HG02943 (cell line): ENCODE measurements around the gene SMAD1.
"Not testable (repeated sequence)": the region's sequence is repeated elsewhere in the genome, so short reads cannot be mapped to it uniquely, and the experiment has no call there.

Experiments
- ATAC-seq: cut with Tn5 transposase; IDR thresholded peaks from one replicate; pipeline ENCODE4 v1.9.1; 2021; ENCODE audit warnings: mild to moderate bottlenecking, low read depth, moderate library complexity; ENCODE audit not compliant: unreplicated experiment

The SMAD1 gene

DNA sequence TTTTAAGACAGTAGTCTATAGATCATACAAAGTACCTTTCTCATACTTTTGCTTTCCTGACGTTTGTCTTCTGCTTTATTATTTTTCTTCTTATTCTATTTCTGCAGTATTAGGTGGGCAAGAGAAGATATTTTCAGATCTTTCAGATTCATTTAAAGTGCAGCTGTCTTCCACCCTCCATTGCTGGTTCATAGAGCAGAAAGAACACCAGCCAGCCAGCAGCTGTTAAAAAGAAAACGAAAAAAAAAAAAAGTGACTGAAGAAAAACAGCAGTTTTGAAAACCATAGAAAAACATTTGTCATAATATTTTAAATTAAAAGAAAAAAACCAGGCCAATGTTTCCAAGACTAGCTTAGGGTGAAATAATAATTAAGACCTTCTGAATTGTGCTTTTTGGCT is 42.9 kb downstream of the SMAD1 start:
- no peak for ATAC-seq

DNA sequence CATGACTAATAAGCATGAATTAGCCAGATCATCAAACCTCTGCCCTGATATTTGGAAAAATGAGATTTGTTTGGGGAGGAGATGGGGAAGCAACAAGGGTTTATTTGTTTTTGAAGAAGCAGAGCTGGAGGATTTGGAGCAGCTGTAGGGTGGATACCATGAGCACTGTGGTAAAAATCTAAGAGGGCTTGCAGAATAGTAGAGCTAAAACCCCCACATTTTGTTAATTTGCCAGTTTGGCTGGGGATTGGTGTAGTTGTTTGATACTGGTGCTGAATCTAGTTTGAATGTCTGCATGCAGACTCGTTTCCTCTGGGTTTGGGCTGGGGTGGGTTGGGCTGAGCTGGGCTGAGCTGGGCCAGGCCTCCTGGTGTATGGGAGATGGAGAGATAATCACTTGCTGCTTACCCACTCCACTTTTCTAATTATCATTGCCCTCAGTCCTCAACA is 43.7 kb downstream of the SMAD1 start:
- no peak for ATAC-seq

DNA sequence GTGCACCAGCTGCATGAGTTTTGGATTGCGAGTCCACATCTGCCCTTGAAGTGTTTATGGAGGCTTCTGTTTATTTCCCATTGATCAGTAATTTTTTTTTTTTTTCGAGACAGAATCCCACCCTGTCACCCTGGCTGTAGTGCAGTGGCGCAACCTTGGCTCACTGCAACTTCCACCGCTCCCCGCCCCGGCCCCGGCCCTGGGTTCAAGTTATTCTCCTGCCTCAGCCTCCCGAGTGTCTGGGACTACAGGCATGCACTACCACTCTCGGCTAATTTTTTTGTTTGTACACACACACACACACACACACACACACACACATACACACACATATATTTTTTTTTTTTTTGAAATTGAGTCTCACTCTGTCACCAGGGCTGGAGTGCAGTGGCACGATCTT is 46.1 kb downstream of the SMAD1 start:
- ATAC-seq = no peak

DNA sequence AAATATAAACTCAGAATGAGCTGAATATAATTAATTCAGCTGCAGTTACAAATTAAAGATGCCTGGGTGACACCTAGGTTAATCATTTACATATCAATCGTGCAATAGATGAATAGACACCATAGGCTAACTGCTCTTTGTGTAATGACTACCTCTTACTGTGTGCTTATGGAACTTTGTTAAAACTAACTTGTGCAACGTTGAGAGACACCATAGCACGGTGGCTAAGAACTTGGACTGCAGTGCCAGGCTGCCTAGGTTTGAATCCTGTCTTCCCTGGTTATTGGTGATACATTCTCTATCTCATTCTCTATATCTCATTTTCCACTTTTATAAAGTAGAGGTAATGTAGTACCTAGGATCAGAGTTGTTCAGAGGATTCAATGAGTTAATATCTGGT is 46.9 kb downstream of the SMAD1 start:
- no peak for ATAC-seq

DNA sequence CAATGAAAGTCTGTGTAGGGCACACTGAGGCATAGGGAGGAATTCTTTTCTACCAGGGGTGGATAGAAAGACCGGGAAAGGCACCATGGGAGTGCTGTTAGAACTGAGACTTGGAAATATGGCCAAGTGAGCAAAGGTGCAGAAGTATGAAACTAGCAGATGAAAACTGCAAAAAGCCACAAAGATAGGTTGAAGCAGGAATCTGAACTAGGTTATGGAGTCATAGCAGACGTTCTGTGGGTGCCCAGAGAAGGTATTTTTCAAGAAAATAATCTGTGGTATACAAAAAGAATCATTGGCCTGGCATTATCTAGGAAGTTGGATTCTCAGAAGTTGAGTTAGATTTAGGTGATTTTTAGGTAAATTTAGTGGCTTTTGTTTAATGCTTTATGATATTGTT is 48.5 kb downstream of the SMAD1 start:
- ATAC-seq = no peak

DNA sequence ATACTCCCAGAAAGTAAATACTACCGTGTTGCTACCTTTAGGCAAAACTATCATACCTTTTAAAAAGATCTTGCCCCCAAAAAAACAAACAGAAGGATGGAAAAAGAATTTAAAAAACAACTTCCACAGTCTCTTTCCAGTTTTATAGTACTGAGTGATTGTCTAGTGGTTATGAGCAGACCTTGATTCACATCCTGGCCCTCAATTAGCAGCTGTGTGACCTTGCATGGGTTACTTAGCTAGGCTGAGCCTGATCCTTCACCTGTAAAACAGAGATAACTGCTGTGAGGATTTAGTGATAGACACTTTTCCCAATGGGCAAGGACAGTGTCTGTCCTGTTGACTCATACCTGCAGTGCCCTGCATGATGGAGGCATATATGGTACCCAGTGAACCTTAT is 49.0 kb downstream of the SMAD1 start:
- no peak for ATAC-seq

DNA sequence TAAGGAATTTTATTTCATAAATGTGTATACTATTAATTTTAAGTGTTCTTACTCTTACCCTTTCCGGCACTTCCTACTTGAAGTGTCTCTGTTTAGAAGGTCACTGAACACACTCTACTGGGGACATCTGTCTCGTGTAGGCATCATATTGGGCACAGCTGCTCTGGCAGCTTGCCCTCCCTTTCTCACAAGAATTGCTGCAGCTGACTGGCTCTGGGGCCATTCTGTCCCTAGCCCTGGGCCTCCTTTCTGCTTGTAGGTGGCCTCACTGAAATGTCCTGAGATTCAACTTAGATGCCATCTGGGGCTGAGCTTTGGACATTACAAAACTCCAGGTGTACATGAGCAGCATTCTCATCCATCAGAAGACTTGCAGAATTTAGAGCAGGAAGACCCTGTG is 49.6 kb downstream of the SMAD1 start:
- no peak for ATAC-seq

DNA sequence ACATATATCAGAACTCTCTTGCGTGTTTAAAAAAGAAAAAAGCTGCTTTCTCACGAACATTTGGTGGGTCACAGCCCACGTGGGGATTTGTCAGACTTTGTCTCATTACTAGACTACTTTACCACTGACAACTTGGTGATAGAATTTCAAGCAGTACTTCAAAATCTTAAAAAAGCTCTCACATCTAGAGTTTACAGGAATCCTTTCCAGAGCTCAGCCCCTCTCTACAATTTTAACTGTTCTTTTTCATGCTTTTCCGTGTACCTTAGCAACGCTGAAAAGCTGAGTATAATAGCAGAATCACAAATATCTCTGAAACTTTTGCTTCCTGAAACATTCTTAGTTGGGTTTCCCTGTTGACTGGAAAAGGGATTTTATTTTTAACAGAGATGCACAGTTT is 50.2 kb downstream of the SMAD1 start:
- ATAC-seq = no peak

DNA sequence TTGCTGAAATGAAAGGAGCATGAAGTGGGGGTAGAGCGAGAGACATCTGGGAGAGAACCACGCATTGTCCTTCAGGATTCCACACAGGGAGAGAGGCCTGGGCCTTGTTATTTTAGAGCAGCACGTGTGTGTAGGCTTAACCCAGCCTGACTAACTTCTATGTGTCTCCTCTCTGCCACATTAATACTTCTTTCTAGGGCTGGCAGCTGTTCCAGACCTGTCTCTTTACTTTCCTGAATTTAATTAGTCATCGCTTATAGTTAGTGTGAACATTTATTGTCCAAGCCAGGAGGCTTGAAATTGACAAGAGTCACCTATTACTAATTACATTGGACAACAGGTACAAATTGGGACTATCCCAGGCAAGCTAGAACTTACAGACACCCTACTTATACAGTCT is 51.3 kb downstream of the SMAD1 start:
- no peak for ATAC-seq

DNA sequence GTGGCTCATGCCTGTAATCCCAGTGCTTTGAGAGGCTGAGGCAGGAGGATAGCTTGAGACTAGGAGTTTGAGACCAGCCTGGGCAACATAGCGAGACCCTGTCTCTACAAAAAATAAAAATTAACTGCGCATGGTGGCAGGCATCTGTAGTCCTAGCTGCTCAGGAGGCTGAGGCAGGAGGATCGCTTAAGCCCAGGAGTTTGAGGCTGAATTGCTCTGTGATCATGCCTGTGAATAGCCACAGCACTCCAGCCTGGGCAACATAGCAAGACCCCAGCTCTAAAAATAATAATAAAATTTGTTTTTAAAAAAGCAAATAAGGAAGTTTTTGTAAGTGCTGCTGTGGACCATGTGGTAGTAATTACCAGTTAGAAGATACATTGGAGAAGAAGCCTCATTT is 51.8 kb downstream of the SMAD1 start:
- not testable (repeated sequence) for ATAC-seq

DNA sequence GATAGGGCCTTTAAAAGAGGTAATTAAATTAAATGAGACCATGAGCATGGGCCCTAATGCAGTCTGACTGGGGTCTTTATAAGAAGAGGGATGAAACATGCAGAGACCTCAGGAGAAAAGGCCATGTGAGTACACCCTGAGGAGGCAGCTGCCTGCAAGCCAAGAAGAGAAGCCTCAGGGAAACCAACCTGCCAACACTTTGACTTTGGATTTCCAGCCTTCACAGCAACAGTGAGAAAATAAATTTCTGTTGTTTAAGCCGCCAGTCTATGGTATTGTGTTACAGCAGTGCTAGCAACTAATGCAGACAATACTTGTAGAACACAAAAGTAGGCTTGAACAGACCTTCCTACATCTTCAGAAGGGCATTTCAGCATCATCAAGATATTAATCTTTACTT is 52.3 kb downstream of the SMAD1 start:
- no peak for ATAC-seq

DNA sequence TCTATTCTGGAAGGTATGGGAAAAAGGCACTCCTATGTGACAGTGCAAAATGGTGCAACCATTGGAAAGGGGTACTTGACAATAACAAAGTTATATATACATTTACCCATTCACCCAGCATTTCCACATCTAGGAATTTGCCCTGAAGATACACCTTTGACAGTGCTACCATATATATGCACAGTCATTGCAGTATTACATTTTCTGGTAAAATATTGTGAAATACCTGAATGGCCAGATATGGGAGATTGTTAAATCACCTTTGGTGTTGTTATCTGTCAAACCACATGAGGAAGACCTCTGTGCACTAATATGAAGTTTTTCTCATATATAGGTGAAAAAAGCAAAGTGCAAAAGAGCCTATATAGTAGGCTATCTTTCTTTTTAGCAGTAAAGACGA is 53.5 kb downstream of the SMAD1 start:
- ATAC-seq = no peak

DNA sequence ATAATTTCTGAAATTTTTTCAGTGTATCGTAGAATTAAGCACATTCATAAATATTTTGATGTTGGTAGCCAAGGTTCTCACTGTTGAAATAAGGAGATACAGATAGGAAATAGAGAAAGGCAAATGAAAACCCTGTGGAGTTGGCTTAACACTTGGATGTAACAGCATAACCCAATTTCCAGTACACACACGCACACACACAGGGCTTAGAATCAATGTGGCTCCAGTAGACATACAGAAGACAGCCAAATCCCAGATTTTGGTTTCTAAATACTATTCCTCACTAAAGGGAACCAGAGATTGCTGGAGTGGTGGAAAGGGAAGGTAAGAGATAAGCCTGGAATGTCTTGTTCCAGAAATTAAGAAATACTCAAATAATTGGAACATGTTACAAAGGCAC is 54.4 kb downstream of the SMAD1 start:
- no peak for ATAC-seq

DNA sequence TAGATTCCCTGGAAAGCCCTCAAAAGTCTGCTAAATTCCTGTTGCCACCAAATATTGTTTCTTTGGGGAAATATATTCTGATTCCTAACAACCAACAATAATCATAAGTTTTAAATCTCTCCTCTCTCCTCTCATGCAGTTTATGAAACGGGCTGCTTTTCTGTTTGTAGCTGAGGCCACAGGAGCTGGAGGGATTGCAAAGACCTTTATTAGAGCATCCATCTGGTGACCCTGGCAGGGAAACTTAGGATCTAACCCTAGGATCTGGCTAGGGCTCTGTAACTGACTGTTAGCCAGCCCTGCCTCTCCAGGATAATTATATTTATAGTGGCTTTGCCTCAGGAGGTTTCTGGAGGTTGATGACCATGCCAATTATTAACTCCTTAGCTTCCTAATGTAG is 56.9 kb downstream of the SMAD1 start:
- ATAC-seq = no peak

DNA sequence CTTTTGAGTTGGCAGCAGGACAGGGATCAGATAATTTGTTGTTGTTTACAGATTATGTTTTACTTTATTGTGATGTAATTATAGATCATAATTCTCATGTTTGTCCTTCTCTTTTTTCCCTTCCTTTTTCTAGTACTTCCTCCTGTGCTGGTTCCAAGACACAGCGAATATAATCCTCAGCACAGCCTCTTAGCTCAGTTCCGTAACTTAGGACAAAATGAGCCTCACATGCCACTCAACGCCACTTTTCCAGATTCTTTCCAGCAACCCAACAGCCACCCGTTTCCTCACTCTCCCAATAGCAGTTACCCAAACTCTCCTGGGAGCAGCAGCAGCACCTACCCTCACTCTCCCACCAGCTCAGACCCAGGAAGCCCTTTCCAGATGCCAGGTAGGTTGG is 58.0 kb downstream of the SMAD1 start:
- no peak for ATAC-seq

DNA sequence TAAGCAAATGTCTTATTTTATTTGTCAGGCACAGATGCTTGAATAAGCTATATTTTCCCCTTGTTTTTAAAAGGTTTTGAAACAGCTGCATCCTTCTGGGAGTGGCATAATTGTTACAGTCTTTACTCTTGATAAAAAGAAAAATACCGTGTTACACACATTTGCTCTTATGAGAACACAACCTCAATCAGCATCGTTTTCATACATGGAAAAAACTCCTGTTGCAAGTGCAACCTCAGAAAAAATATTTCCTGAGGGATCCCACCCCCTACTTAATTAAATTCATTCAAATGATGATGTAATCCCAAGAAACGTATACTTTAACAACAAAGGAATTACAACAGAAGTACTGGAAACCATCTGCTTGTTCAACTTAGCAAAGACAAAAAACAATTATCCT is 58.6 kb downstream of the SMAD1 start:
- no peak for ATAC-seq

DNA sequence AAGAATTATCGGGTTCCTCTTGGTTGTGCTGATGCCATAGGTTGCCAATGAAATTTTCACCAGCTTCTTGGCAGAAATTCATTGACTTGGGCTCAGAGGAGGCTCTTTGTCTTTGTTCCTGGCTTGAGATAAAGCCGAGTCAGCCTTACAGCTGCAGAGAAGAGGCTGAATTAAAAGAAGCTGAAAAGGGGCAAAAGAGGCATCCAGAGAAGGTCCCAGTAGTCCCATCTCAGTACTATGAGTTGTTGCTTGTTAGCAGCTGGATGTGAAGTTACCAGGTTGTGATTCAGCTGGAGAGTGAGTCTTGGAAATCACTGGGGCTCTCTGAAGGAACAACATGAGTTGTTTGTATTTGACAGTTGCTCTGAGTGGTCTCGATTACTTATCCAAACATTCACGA is 59.7 kb downstream of the SMAD1 start:
- ATAC-seq = no peak

DNA sequence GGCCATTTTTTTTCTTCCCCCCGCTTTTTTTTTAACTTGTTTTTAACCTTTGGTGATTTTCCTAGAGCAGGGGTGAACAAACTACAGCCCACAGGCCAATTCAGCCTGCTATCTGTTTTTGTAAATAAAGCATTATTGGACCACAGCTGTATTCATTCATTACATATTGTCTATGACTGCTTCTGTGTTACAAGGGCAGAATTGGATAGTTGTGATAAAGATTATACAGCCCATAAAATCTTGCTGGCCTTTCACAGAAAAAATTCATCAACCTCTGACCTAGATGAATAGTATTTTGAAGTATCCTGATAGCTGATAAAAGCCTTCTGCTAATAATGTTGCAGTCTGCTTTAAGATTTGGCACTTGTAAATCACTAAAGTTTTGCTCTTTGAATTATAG is 63.4 kb downstream of the SMAD1 start:
- no peak for ATAC-seq

DNA sequence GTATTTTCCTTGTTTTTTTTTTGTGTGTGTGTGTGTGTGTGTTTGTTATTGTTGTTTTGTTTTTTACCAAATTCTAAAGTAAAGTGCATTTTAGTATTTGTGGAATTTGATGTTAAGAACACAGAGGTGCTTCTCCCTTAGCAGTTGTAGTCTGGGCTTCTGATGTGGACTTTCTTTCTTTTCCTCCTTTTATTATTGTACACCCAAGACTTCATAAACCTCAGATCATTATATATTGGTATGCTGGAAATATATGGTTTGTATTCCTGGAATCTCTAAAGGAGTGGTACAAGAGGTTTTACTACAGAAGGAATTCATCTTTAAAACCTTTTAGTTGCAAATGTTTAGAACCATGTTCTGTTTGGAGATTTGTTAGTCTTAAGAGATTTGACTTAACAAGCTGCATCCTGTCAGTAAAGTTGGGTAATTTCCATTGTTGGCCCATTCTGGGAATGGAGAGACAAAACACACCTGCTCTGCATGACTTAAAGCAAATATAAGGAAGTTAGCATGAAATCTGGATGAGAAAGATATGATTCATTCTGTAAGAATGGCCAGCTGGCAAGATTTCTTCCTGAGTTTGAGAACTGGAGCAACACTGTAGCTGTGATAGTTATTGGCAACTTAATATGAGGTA is 64.0 kb downstream of the SMAD1 start:
- ATAC-seq = no peak

DNA sequence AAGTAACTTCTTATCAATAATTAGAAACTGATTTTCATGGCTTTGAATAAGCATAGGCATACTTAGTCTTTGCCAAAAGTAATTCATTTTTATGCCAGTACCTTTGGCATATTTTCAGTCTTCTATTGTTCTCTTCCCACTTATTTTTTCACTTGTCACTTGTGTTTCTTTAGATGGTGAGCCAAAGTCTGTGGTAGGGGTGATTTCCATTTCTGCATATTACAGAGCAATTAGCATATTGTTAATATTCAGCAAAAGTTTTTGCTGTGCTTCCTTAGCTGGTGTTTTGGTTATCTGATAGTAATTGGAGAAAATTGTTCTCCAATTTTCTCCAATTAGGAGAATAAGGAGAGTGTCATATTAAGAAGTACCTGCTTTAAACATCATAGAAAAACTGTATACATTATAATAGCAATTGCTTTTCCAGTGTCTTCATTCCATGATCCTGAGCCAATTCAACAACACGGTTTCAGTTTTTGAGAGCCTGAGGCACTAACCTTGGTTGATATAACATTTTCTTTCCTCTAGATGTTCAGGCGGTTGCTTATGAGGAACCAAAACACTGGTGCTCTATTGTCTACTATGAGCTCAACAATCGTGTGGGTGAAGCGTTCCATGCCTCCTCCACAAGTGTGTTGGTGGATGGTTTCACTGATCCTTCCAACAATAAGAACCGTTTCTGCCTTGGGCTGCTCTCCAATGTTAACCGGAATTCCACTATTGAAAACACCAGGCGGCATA is 64.7 kb downstream of the SMAD1 start:
- ATAC-seq = no peak

DNA sequence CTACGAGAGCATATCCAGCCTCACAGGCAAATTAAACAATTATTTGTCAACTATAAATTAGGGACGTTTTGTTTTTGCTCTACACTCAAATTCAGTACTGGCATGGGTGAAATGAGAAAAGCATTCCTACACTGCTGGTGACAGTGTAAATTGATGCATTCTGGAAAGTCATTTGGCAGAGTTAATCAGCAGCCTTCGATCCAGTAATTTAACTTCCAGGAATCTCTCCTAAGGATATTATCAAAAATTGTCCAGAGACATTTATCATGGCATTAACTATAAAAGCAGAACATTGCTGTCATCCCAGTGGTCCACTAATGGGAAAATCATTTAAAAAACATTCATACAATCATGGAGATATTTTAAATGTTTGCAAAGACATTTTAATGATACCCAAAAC is 70.0 kb downstream of the SMAD1 start:
- no peak for ATAC-seq

DNA sequence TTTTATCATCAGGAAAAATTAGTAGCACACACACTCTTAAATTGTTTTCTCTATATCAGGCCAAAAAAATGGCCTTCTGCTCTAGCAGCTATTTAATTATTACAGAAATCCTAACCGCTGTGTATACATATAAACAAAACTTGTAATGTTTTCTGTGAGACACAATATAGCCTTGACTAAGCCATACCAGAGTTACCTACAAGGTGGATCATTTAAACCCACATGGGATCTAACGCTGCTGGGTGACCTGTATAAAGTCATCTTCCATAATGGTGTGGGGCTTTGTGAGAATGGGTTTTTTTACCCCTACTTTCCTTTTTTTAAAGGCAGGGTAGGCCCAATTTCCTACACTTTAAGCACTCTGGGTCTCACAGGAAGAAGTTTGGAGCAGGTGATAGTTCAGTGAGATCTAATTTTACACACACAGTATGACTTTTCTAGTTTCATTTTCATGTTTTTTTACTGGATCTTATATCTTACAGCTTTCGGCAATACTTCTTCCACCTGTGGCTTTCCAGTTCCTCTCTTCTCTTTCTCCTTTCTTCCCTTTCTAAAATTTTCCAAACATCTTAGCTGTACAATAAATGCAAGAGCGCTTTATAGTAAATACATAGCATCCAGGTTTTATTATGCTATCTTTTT is 70.6 kb downstream of the SMAD1 start:
- ATAC-seq = peak; percentile 66
